ENCODE measurements around the gene DNAI2. TPM values are rescaled to one million over a fixed set of nuclear protein-coding genes. Genes with fewer than 3 reads are reported as not detected.

Gene DNAI2
- total and polyA plus RNA-seq, 8 donors: not detected

DNA sequence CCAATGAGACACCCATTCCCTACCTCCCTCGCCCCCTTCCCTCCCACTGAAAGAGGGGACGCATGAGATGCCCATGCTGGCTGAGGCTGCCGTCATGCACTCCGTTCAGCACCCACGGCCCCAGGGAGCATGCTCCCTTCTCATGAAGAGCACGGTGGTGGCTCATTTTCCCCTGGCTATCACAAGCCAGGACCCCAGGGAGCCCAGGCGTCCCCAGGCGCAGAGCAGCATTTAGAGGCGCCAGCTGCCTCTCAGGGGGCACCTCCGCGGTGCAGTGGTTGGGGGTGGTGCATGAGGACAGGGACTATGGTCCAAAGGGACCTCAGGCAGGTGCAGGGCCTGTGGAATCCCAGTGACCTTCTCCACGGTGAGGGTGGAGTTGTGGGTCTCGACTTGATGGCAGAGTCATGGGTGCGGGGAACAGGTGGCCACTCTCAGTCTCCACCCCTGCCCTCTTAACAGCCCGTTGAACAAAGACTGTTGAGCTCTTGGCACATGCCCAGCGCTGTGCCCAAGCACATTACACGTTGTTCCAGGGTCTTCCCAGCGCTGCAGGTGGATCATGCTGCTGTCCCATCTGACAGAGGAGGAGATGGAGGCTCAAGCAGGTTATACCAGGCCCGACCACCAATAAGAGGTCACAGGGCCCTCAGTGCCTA, 65.6 kb downstream of the DNAI2 start:
- no peak for TF ChIP-seq POLR2A (IDR thresholded peaks at IDR 0.05)
- TF ChIP-seq CTCF (IDR thresholded peaks at IDR 0.05): no peak
- TF ChIP-seq EP300 (IDR thresholded peaks at IDR 0.05): no peak
- no peak for TF ChIP-seq POLR2AphosphoS5 (IDR thresholded peaks at IDR 0.05)
- no peak for DNase-seq
- no peak overlapping the region for H3K4me3 ChIP-seq
- WGBS, 5 donors: 76 to 88% (median 83%) methylated on average over 14 to 19 of the region's 19 CpGs
- intact Hi-C loops (cut with DNase I; ENCODE audit: low total_unique reads): no loop called here
- H3K4me1 ChIP-seq: no peaks in the 10 kb centered on the region
- no peaks in the 10 kb centered on the region for H3K9me3 ChIP-seq
- H3K36me3 ChIP-seq: no peaks in the 10 kb centered on the region
- peaks cover 0 to 71% (median 27%) of the 10 kb centered on the region in 3 donors for H3K27me3 ChIP-seq
- no peak overlapping the region for H3K27ac ChIP-seq

DNA sequence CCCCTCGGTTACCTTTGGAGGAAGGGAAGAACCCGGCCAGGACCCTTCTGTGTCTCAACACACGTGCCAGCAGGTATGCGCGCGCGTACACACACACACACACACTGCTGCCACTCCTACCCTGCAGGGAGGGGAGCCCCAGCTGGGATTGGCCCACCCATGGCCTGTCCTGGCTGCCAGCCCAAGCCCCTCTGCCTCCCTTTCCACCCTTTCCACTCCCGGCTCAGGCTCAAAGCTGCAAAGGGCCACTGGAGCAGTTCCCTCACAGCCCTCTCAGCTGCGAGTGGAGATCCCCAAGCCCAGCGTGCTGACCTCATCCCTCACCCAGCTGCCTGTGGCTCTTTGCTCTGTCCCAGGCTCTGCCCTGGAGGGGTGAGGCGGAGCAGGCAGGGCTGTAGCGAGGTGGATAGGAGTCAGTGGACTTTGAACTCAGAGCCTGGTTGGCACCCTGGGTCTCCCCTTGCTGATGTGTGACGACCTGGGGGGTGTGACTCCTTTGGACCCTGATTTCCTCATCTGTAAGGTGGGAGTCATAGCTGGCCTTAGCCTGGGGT, 66.5 kb downstream of the DNAI2 start:
- no peak overlapping the region for H3K27ac ChIP-seq
- no peak overlapping the region for H3K4me3 ChIP-seq
- intact Hi-C loops (cut with DNase I; ENCODE audit: low total_unique reads): no loop called here
- WGBS, 5 donors: 36 to 52% (median 42%) methylated on average over 10 to 13 of the region's 13 CpGs
- no peaks in the 10 kb centered on the region for H3K9me3 ChIP-seq
- DNase-seq: no peak
- TF ChIP-seq POLR2AphosphoS5 (IDR thresholded peaks at IDR 0.05) (no peak), CTCF (IDR thresholded peaks at IDR 0.05) (no peak), POLR2A (IDR thresholded peaks at IDR 0.05) (no peak), EP300 (IDR thresholded peaks at IDR 0.05) (no peak)
- no peaks in the 10 kb centered on the region for H3K4me1 ChIP-seq
- peaks cover 0 to 80% (median 30%) of the 10 kb centered on the region in 3 donors for H3K27me3 ChIP-seq
- no peaks in the 10 kb centered on the region for H3K36me3 ChIP-seq

DNA sequence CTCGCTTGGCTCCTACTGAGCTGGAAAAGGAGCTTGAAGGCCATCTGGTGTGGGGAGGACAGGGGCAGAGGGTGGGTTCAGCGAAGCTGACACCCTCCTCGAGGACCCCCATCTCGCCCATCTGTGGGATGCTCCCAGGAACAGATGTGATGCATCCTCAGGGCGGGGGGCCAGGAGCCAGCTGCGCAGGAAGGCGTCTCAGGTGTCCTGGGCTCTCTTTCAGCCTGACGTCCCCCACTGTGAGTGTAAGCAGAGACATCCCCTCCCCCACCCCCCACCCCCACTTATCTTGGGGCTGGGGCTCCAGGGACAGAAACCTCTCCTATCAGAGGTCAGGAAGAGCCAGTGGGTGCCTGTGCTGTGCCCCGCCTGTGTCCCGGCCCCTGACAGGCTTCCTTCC, 68.2 kb downstream of the DNAI2 start:
- intact Hi-C loops (cut with DNase I; ENCODE audit: low total_unique reads): no loop called here
- no peak for DNase-seq
- 70 to 76% (median 72%) methylated on average over 7 to 10 of the region's 10 CpGs for WGBS, 5 donors
- Histone ChIP-seq H3K4me3 (no peak overlapping the region), H3K27ac (no peak overlapping the region), H3K4me1 (no peaks in the 10 kb centered on the region), H3K36me3 (no peaks in the 10 kb centered on the region), H3K9me3 (no peaks in the 10 kb centered on the region), H3K27me3 (peaks cover 0 to 88% (median 30%) of the 10 kb centered on the region in 3 donors)
- TF ChIP-seq POLR2AphosphoS5 (IDR thresholded peaks at IDR 0.05): no peak
- TF ChIP-seq POLR2A (IDR thresholded peaks at IDR 0.05): no peak
- no peak for TF ChIP-seq CTCF (IDR thresholded peaks at IDR 0.05)
- TF ChIP-seq EP300 (IDR thresholded peaks at IDR 0.05): no peak

- TF ChIP-seq EP300 (IDR thresholded peaks at IDR 0.05) (no peak), CTCF (IDR thresholded peaks at IDR 0.05) (no peak), POLR2AphosphoS5 (IDR thresholded peaks at IDR 0.05) (no peak), POLR2A (IDR thresholded peaks at IDR 0.05) (no peak)
- no peak overlapping the region for H3K27ac ChIP-seq
- DNase-seq: no peak
- H3K4me3 ChIP-seq: no peak overlapping the region
- peaks cover 0 to 87% (median 22%) of the 10 kb centered on the region in 3 donors for H3K27me3 ChIP-seq
- no peaks in the 10 kb centered on the region for H3K4me1 ChIP-seq
- no peaks in the 10 kb centered on the region for H3K36me3 ChIP-seq
- no peaks in the 10 kb centered on the region for H3K9me3 ChIP-seq
- intact Hi-C loops (cut with DNase I; ENCODE audit: low total_unique reads): no loop called here
- WGBS, 5 donors: 81 to 94% (median 83%) methylated on average over 6 to 8 of the region's 8 CpGs
These were observed 69.1 kb downstream of the DNAI2 start for GRCh38 chr17:74343121-74343520.

Data from stomach (tissue), 9 donors.